GM23338 (cell line): ENCODE measurements around the gene NPNT. TPM values are rescaled to one million over a fixed set of nuclear protein-coding genes. Genes with fewer than 3 reads are reported as not detected.

ENCODE experiments used
- ATAC-seq: fragments of 200-7000 bp; cut with Tn5 transposase; 3 replicates; pipeline ENCODE4 v1.9.1; 2020
- DNase-seq: peaks from one replicate; pipeline ENCODE4 v3.0.0-alpha.2; 2015; ENCODE audit warnings: low spot score
- H2AFZ ChIP-seq: fragments of 200-600 bp; sonication (generic); 2 replicates; pipeline ENCODE4 v1.8.0; 2016; ENCODE audit warnings: antibody characterized with exemption, mild to moderate bottlenecking, moderate library complexity
- H3F3A ChIP-seq: fragments of 200-600 bp; sonication (generic); replicated peaks from 2 replicates; pipeline ENCODE4 v1.8.0; 2017; ENCODE audit warnings: antibody characterized with exemption, mixed run types, low read depth
- H3K27ac ChIP-seq: fragments of 200-600 bp; sonication (generic); 2 replicates; pipeline ENCODE4 v1.6.1; 2016; ENCODE audit warnings: low read depth
- H3K27me3 ChIP-seq: fragments of 200-600 bp; sonication (generic); 2 replicates; pipeline ENCODE4 v1.8.0; 2016; ENCODE audit warnings: mild to moderate bottlenecking, mixed run types, moderate library complexity; ENCODE audit not compliant: insufficient read depth
- H3K36me3 ChIP-seq: fragments of 200-600 bp; sonication (generic); 2 replicates; pipeline ENCODE4 v1.8.0; 2016; ENCODE audit warnings: mild to moderate bottlenecking; ENCODE audit not compliant: insufficient read depth
- H3K4me1 ChIP-seq: fragments of 200-600 bp; sonication (generic); 2 replicates; pipeline ENCODE4 v1.8.0; 2016; ENCODE audit warnings: mild to moderate bottlenecking, moderate library complexity; ENCODE audit not compliant: insufficient read depth
- H3K4me2 ChIP-seq: fragments of 200-600 bp; sonication (generic); 2 replicates; pipeline ENCODE4 v1.7.1; 2017; ENCODE audit warnings: mixed run types
- H3K4me3 ChIP-seq: fragments of 200-600 bp; sonication (generic); 2 replicates; pipeline ENCODE4 v1.6.1; 2016; ENCODE audit warnings: mixed run types
- H3K79me2 ChIP-seq: fragments of 200-600 bp; sonication (generic); replicated peaks from 2 replicates; pipeline ENCODE4 v1.8.0; 2017; ENCODE audit warnings: mild to moderate bottlenecking; ENCODE audit not compliant: insufficient read depth
- H3K9me2 ChIP-seq: fragments of 200-600 bp; sonication (generic); 2 replicates; pipeline ENCODE4 v1.8.0; 2017; ENCODE audit not compliant: insufficient read depth
- H4K20me1 ChIP-seq: fragments of 200-600 bp; sonication (generic); replicated peaks from 2 replicates; pipeline ENCODE4 v1.8.0; 2017; ENCODE audit warnings: mild to moderate bottlenecking; ENCODE audit not compliant: insufficient read depth
- H3K27ac Mint-ChIP-seq: 2 replicates; pipeline ENCODE4 v1.8.0; 2020; ENCODE audit warnings: inconsistent platforms, mild to moderate bottlenecking, moderate library complexity, mixed read lengths
- H3K27me3 Mint-ChIP-seq: 3 replicates; pipeline ENCODE4 v1.8.0; 2022; ENCODE audit warnings: low read depth, mild to moderate bottlenecking, moderate library complexity, mixed read lengths, inconsistent platforms; ENCODE audit not compliant: insufficient read depth, poor library complexity
- H3K36me3 Mint-ChIP-seq: 3 replicates; pipeline ENCODE4 v1.8.0; 2021; ENCODE audit warnings: low read depth, mild to moderate bottlenecking, inconsistent platforms, moderate library complexity, mixed read lengths
- H3K4me1 Mint-ChIP-seq: 3 replicates; pipeline ENCODE4 v1.8.0; 2020; ENCODE audit warnings: mild to moderate bottlenecking, inconsistent platforms, mixed read lengths
- H3K4me3 Mint-ChIP-seq: 3 replicates; pipeline ENCODE4 v1.8.0; 2021; ENCODE audit warnings: moderate library complexity, mild to moderate bottlenecking, inconsistent platforms, mixed read lengths
- H3K9me3 Mint-ChIP-seq: 3 replicates; pipeline ENCODE4 v1.8.0; 2020; ENCODE audit warnings: moderate library complexity, mild to moderate bottlenecking, inconsistent platforms, mixed read lengths
- CREB1 ChIP-seq: fragments of 250-450 bp; sonication (Bioruptor Pico); IDR thresholded peaks from 2 replicates; pipeline ENCODE4 v1.5.0; 2020; ENCODE audit warnings: low read depth, mild to moderate bottlenecking, moderate library complexity
- ETS1 ChIP-seq: IDR thresholded peaks from 2 replicates; pipeline ENCODE4 v1.6.1; 2016; ENCODE audit warnings: antibody characterized with exemption
- EZH2 ChIP-seq: fragments of 200-600 bp; sonication (generic); IDR thresholded peaks from one replicate; pipeline ENCODE4 v1.8.0; 2017; ENCODE audit warnings: antibody characterized with exemption, mild to moderate bottlenecking, low read depth; ENCODE audit not compliant: unreplicated experiment
- JUNB ChIP-seq: IDR thresholded peaks from one replicate; pipeline ENCODE4 v1.6.1; 2016; ENCODE audit warnings: antibody characterized with exemption; ENCODE audit not compliant: unreplicated experiment
- NANOG ChIP-seq: IDR thresholded peaks from 2 replicates; pipeline ENCODE4 v1.6.1; 2016; ENCODE audit warnings: antibody characterized with exemption, borderline replicate concordance
- POLR2AphosphoS5 ChIP-seq: IDR thresholded peaks from 2 replicates; pipeline ENCODE4 v1.6.1; 2016; ENCODE audit warnings: antibody characterized with exemption, low read depth
- REST ChIP-seq: IDR thresholded peaks from one replicate; pipeline ENCODE4 v1.6.1; 2018; ENCODE audit warnings: antibody characterized with exemption; ENCODE audit not compliant: unreplicated experiment
- STAT1 ChIP-seq: IDR thresholded peaks from one replicate; pipeline ENCODE4 v1.6.1; 2016; ENCODE audit warnings: antibody characterized with exemption; ENCODE audit not compliant: unreplicated experiment
- ZNF114 ChIP-seq: fragments of 250-450 bp; sonication (Bioruptor Pico); IDR thresholded peaks from 2 replicates; pipeline ENCODE4 v1.5.0; 2020; ENCODE audit warnings: mild to moderate bottlenecking, moderate library complexity
- ZNF331 ChIP-seq: fragments of 250-450 bp; sonication (Bioruptor Pico); IDR thresholded peaks from 2 replicates; pipeline ENCODE4 v1.5.0; 2020; ENCODE audit warnings: low read depth, mild to moderate bottlenecking, moderate library complexity
- ZNF462 ChIP-seq: fragments of 250-450 bp; sonication (Bioruptor Pico); IDR thresholded peaks from 2 replicates; pipeline ENCODE4 v1.5.0; 2020; ENCODE audit warnings: mild to moderate bottlenecking, moderate library complexity
- polyA plus RNA-seq: library from polyadenylated mRNA; unstranded; fragments of >200 nt; fragmentation: Nextera tagmentation; extraction: Ambion mirVana; gene quantifications from 2 replicates; pipeline ENCODE4 v1.2.1, GENCODE V29; 2016
- total RNA-seq: library from RNA; depleted of rRNA; stranded (reverse); fragments of >200 nt; shearing (Covaris generic); gene quantifications from 2 replicates; pipeline ENCODE4 v1.2.3, GENCODE V29; 2014

Gene NPNT
- total and polyA plus RNA-seq, 2 experiments from 2014 or later = 1.4 TPM

- TF ChIP-seq ZNF462 (CRISPR knock-in tag) (no peak), STAT1 (no peak), JUNB (no peak), ZNF114 (no peak), REST (no peak)
These were observed 115.5 kb downstream of the NPNT start (continued) for GRCh38 chr4:106010761-106011160.

DNA sequence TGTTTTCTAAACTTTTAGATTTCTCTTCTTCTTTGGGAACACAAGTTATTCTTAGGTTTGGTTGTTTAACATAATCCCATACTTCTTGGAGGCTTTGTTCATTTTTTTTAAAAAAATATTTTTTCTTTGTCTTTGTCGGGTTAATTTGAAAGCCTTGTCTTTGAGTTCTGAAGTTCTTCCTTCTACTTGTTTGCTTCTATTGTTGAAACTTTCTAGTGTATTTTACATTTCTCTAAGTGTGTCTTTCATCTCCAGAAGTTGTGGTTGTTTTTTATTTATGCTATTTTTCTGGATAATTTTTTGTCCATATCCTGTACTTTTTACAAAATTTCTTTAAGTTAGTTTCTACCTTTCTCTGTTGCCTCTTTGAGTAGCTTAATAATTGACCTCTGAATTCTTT, 116.1 kb downstream of the NPNT start:
- no peak overlapping the region for H3K4me3 ChIP-seq
- H3K9me3 Mint-ChIP-seq = peaks cover 12% of the 10 kb centered on the region; the same call in 2 of the 3 replicates
- no peak overlapping the region for H3K4me3 Mint-ChIP-seq
- H3K4me2 ChIP-seq = no peak overlapping the region
- no peak overlapping the region for H3K27ac ChIP-seq
- no peaks in the 10 kb centered on the region for H3K4me1 Mint-ChIP-seq
- no peaks in the 10 kb centered on the region for H3K36me3 ChIP-seq
- peaks cover 10% of the 10 kb centered on the region for H3K36me3 Mint-ChIP-seq
- H3K9me2 ChIP-seq = peaks cover 4% of the 10 kb centered on the region; the same call in 1 of the 2 replicates
- H3K27ac Mint-ChIP-seq = no peak overlapping the region
- no peaks in the 10 kb centered on the region for H3K27me3 Mint-ChIP-seq
- no peaks in the 10 kb centered on the region for H3F3A ChIP-seq
- H3K79me2 ChIP-seq = no peaks in the 10 kb centered on the region
- DNase-seq = no peak
- H3K27me3 ChIP-seq = no peaks in the 10 kb centered on the region
- H4K20me1 ChIP-seq = no peaks in the 10 kb centered on the region
- H3K4me1 ChIP-seq = no peaks in the 10 kb centered on the region
- ATAC-seq = no peak
- no peak overlapping the region for H2AFZ ChIP-seq
- TF ChIP-seq STAT1 (no peak), ETS1 (no peak), ZNF331 (CRISPR knock-in tag) (no peak), POLR2AphosphoS5 (no peak), NANOG (no peak), EZH2 (no peak), JUNB (no peak), CREB1 (no peak)
